GM12878 (cell line): ENCODE results near the gene SLC49A4. TPM values are rescaled to one million over a fixed set of nuclear protein-coding genes. Genes with fewer than 3 reads are reported as not detected.

ENCODE experiments used
- ATAC-seq: fragments of 200-7000 bp; cut with Tn5 transposase; 3 replicates; pipeline ENCODE4 v1.9.1; 2020; ENCODE audit warnings: mild to moderate bottlenecking, moderate library complexity
- BruUV-seq: library from RNA; stranded (reverse); fragments of 400-500 nt; replicated peaks from 2 replicates; lab custom pipeline; 2021; lab: Mats Ljungman, UMichigan
- CTCF ChIA-PET: fragments of 300-600 bp; sonication (Branson Sonifier 250); formaldehyde crosslinking; extraction: SDS; loops from one replicate; lab custom pipeline; 2021; ENCODE audit warnings: inconsistent platforms; lab: Yijun Ruan, JAX
- POLR2A ChIA-PET: fragments of 350-600 bp; formaldehyde crosslinking; extraction: SDS; loops from one replicate; lab custom pipeline; 2021; ENCODE audit warnings: inconsistent platforms; lab: Charles Lee
- RAD21 ChIA-PET: fragments of 300-600 bp; sonication (Branson Sonifier 250); formaldehyde crosslinking; loops from one replicate; lab custom pipeline; 2023; ENCODE audit warnings: antibody characterized with exemption; ENCODE audit not compliant: unreplicated experiment; lab: Charles Lee
- SMC1A ChIA-PET: fragments of 300-600 bp; sonication (Branson Sonifier 250); formaldehyde crosslinking; loops from one replicate; lab custom pipeline; 2023; ENCODE audit not compliant: unreplicated experiment, uncharacterized antibody; lab: Charles Lee
- DNase-seq: peaks from one replicate; pipeline ENCODE4 v3.0.0-alpha.2; 2011; ENCODE audit warnings: low read depth, low spot score
- FAIRE-seq: peaks from 3 replicates; lab custom pipeline; 2011; peaks lifted over from hg19 to GRCh38; lab: Jason Lieb, UNC
- H2AFZ ChIP-seq: 2 replicates; pipeline ENCODE4 v1.6.0; 2011; ENCODE audit warnings: low read depth, low read length, control low read depth; ENCODE audit not compliant: control insufficient read depth
- H3K27ac ChIP-seq: 2 replicates; pipeline ENCODE4 v1.5.1; 2011; ENCODE audit warnings: control low read depth; ENCODE audit not compliant: control insufficient read depth, insufficient read depth
- H3K27me3 ChIP-seq, 2 experiments: replicated peaks in 1 of 2; 2 replicates each; pipeline versions ENCODE4 v1.6.0 to v1.6.1; 2011; ENCODE audit warnings: low read length in 1 of 2; ENCODE audit not compliant: control insufficient read depth in 2 of 2, insufficient read depth in 2 of 2
- H3K36me3 ChIP-seq, 2 experiments: 2 replicates each; pipeline ENCODE4 v1.5.1; 2011; ENCODE audit warnings: low read length in 1 of 2; ENCODE audit not compliant: control insufficient read depth in 2 of 2, insufficient read depth in 2 of 2
- H3K4me1 ChIP-seq: 2 replicates; pipeline ENCODE4 v1.6.1; 2011; ENCODE audit warnings: mild to moderate bottlenecking, low read length, moderate library complexity, mixed read lengths; ENCODE audit not compliant: control insufficient read depth, insufficient read depth
- H3K4me2 ChIP-seq: 2 replicates; pipeline ENCODE4 v1.6.0; 2011; ENCODE audit warnings: control low read depth; ENCODE audit not compliant: control insufficient read depth, insufficient read depth
- H3K4me3 ChIP-seq: fragments of 200-600 bp; sonication (generic); 2 replicates; pipeline ENCODE4 v1.5.1; 2016
- H3K79me2 ChIP-seq: 2 replicates; pipeline ENCODE4 v1.6.0; 2011; ENCODE audit warnings: low read length; ENCODE audit not compliant: control insufficient read depth, insufficient read depth
- H3K9ac ChIP-seq: 2 replicates; pipeline ENCODE4 v1.8.0; 2011; ENCODE audit warnings: low read length, control low read depth, mixed read lengths; ENCODE audit not compliant: control insufficient read depth, insufficient read depth
- H3K9me3 ChIP-seq: replicated peaks from 3 replicates; pipeline ENCODE4 v1.5.1; 2011; ENCODE audit warnings: mild to moderate bottlenecking, low read length; ENCODE audit not compliant: control insufficient read depth, insufficient read depth
- H4K20me1 ChIP-seq: 2 replicates; pipeline ENCODE4 v1.6.0; 2011; ENCODE audit not compliant: control insufficient read depth, insufficient read depth
- ATF3 ChIP-seq: IDR thresholded peaks from 2 replicates; pipeline ENCODE4 v1.6.1; 2011; ENCODE audit warnings: low read depth, mild to moderate bottlenecking, low read length, moderate library complexity, borderline replicate concordance; ENCODE audit errors: extremely low read depth
- BRCA1 ChIP-seq: IDR thresholded peaks from 2 replicates; pipeline ENCODE4 v1.6.1; 2011; ENCODE audit warnings: low read depth, low read length, improper control_type of control experiment
- ELK1 ChIP-seq: IDR thresholded peaks from 2 replicates; pipeline ENCODE4 v1.6.1; 2012; ENCODE audit warnings: low read depth, low read length, improper control_type of control experiment
- FOXK2 ChIP-seq: fragments of 450-650 bp; IDR thresholded peaks from 2 replicates; pipeline ENCODE4 v1.6.1; 2017; ENCODE audit warnings: mild to moderate bottlenecking, moderate library complexity
- IKZF2 ChIP-seq, 2 experiments: fragments of 450-650 bp; IDR thresholded peaks; 2 replicates each; pipeline ENCODE4 v1.6.1; 2017; ENCODE audit warnings: mild to moderate bottlenecking in 2 of 2, moderate library complexity in 2 of 2
- NFYB ChIP-seq: IDR thresholded peaks from 2 replicates; pipeline ENCODE4 v1.6.1; 2011; ENCODE audit warnings: low read depth, mild to moderate bottlenecking, low read length, improper control_type of control experiment, moderate library complexity; ENCODE audit not compliant: insufficient read depth
- PML ChIP-seq: IDR thresholded peaks from 2 replicates; pipeline ENCODE4 v1.6.1; 2012; ENCODE audit warnings: low read length, inconsistent platforms
- RFX5 ChIP-seq: IDR thresholded peaks from 2 replicates; pipeline ENCODE4 v1.6.1; 2011; ENCODE audit warnings: low read depth, low read length, improper control_type of control experiment
- RUNX3 ChIP-seq: IDR thresholded peaks from 2 replicates; pipeline ENCODE4 v1.6.1; 2012; ENCODE audit warnings: low read length, inconsistent platforms
- SPI1 ChIP-seq: IDR thresholded peaks from 2 replicates; pipeline ENCODE4 v1.6.1; 2011; ENCODE audit warnings: low read depth, mild to moderate bottlenecking, low read length, moderate library complexity, borderline replicate concordance; ENCODE audit not compliant: insufficient read depth
- SRF ChIP-seq, 2 experiments: IDR thresholded peaks; 2 replicates each; pipeline ENCODE4 v1.6.1; 2011; ENCODE audit warnings: low read depth in 2 of 2, low read length in 2 of 2, mild to moderate bottlenecking in 1 of 2, moderate library complexity in 1 of 2
- TARDBP ChIP-seq: IDR thresholded peaks from 2 replicates; pipeline ENCODE4 v1.6.1; 2016; ENCODE audit warnings: borderline replicate concordance
- YBX1 ChIP-seq: fragments of 450-650 bp; IDR thresholded peaks from 2 replicates; pipeline ENCODE4 v1.6.1; 2016; ENCODE audit warnings: antibody characterized with exemption
- YY1 ChIP-seq: IDR thresholded peaks from 2 replicates; pipeline ENCODE4 v1.6.1; 2011; ENCODE audit warnings: low read depth, mild to moderate bottlenecking, low read length
- ZBTB11 ChIP-seq: fragments of 450-650 bp; formaldehyde crosslinking; IDR thresholded peaks from 2 replicates; pipeline ENCODE4 v1.5.0; 2022; ENCODE audit warnings: mild to moderate bottlenecking, missing genetic modification characterization
- ZNF687 ChIP-seq: fragments of 450-650 bp; IDR thresholded peaks from 2 replicates; pipeline ENCODE4 v1.6.1; 2017; ENCODE audit warnings: mild to moderate bottlenecking, moderate library complexity
- WGBS: methylation state at CpG from one replicate; pipeline ENCODE4 v1.1.6; 2016; ENCODE audit warnings: low lambda C conversion rate; ENCODE audit not compliant: insufficient replicate concordance, insufficient coverage; ENCODE audit errors: missing lambda C conversion rate; 5-methylcytosine and 5-hydroxymethylcytosine counted together
- in situ Hi-C: fragments of 300-500 bp; cut with MboI; formaldehyde crosslinking; loops from 9 replicates; pipeline ENCODE4 v1.14.3; 2018; ENCODE audit warnings: mixed read lengths
- intact Hi-C: fragments of 100-400 bp; cut with micrococcal nuclease; formaldehyde crosslinking; loops from one replicate; pipeline ENCODE4 v1.14.2; 2022; ENCODE audit not compliant: unreplicated experiment
- polyA plus RNA-seq, 11 experiments: library from polyadenylated mRNA; depleted of rRNA in 4 of 11; unstranded in 6 of 11; stranded (reverse) in 5 of 11; fragments of >200 nt; fragmentation: Nextera tagmentation in 4 of 11; fragmentation: Illumina TruSeq in 1 of 11; extraction: Ambion mirVana in 4 of 11; extraction: Trizol in 1 of 11; gene quantifications; 1 replicate in 1 of 11; 2 replicates in 10 of 11; pipeline versions ENCODE4 v1.2.1 to v1.2.3, GENCODE V29; 2011 to 2016; ENCODE audit warnings: inconsistent platforms in 2 of 11, missing spikeins in 2 of 11, low read depth in 1 of 11
- total RNA-seq, 4 experiments: library from RNA; depleted of rRNA in 3 of 4; stranded (reverse); fragments of >200 nt in 3 of 4; fragmentation: Illumina TruSeq in 1 of 4; extraction: Trizol in 1 of 4; gene quantifications; 2 replicates each; pipeline versions ENCODE4 v1.2.1 to v1.2.3, GENCODE V29; 2013 to 2021

The SLC49A4 gene
- total and polyA plus RNA-seq, 10 of the 15 experiments (the other 5 are each of a cell fraction or from before 2014, with no cell fraction given), result 0.48 to 2.2 (median 1.4) TPM

GRCh38 chr3:122903171-122903570 is 108.3 kb downstream of the SLC49A4 start (continued):
- no peak for TF ChIP-seq ZBTB11 (CRISPR knock-in tag)
- TF ChIP-seq SPI1, result no peak
- no peak for TF ChIP-seq TARDBP
- TF ChIP-seq PML, result no peak
- no peak for TF ChIP-seq YY1
- no peak for TF ChIP-seq FOXK2
- TF ChIP-seq ATF3, result no peak
- no peak for TF ChIP-seq RUNX3
- no peak for TF ChIP-seq SRF (IDR thresholded peaks at IDR 0.05; ENCODE audit: low read depth in 2 of 2, low read length in 2 of 2)

GRCh38 chr3:122907471-122907870 is 112.6 kb downstream of the SLC49A4 start:
- ChIA-PET SMC1A (no interaction called here), RAD21 (no interaction called here), CTCF (no interaction called here), POLR2A (interaction anchor here (0.6 kb wide), 1 partner anchor 209 kb away, joined by 3 read pairs; no protein-coding TSS in a partner anchor)
- no peak overlapping the region for H2AFZ ChIP-seq
- H3K4me2 ChIP-seq, result no peak overlapping the region
- no peak overlapping the region for H3K9ac ChIP-seq
- DNase-seq (no peak), FAIRE-seq (no peak), ATAC-seq (no peak)
- H3K27me3 ChIP-seq, result no peaks in the 10 kb centered on the region; a peak in 1 of 4 replicates
- H3K4me3 ChIP-seq, result no peak overlapping the region
- H3K36me3 ChIP-seq, result no peaks in the 10 kb centered on the region
- no peak overlapping the region for H3K27ac ChIP-seq
- intact Hi-C loops, result no loop called here
- in situ Hi-C loops, result no loop called here
- WGBS, result 39% methylated on average over 4 of the region's 4 CpGs
- BruUV-seq, result no TSS peak
- H3K79me2 ChIP-seq, result no peaks in the 10 kb centered on the region
- no peaks in the 10 kb centered on the region for H4K20me1 ChIP-seq
- H3K4me1 ChIP-seq, result no peaks in the 10 kb centered on the region
- H3K9me3 ChIP-seq, result no peaks in the 10 kb centered on the region
- TF ChIP-seq IKZF2 (IDR thresholded peaks at IDR 0.05) (no peak), ZNF687 (no peak), ELK1 (no peak), BRCA1 (no peak), RFX5 (no peak), NFYB (no peak), YBX1 (no peak)
